GM19193 (cell line): ENCODE measurements around the gene RXRG.

ENCODE experiments used
- POLR2A ChIP-seq: IDR thresholded peaks from 4 replicates; pipeline ENCODE4 v1.6.1; 2011; ENCODE audit not compliant: insufficient read depth, insufficient read length; ENCODE audit errors: extremely low read depth

RXRG gene

DNA sequence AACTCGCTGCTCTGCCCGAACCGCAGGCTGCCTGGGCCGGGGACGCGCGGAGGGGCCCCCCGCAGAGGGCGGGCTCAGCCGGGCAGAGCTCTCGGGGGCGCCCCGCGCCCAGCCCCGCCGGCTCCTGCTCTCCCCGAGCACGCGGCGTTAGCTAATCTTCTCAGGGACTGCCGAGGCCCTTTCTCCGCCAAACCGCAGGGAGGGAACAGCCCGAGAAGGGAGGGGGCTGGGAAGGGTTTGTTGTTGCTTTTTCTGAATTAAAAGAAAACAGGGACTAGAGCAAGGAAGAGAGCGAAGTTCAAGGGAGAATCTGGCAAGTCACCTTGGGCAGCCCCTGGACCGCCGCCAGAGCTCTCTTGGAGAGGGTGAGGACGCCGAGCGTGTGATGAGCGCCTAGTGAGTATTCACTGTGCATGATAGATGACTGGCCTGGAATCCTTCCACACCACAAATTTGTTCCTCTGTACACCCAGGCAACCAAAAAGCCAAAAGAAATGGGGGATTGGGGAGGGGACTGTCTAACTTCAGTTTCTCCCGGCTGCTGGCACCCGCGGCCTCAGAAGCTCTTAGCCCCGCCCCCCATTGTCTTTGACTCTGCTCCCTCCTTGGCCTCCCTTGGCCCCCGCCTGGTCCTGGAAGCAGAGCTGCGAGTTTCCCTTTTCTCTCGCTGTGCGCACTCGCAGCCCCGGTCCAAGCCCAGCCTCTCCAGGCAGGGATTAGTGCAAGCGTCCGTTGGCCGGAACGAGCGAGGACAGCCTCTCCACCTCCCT, 68.7 kb downstream of the RXRG start:
- TF ChIP-seq POLR2A: no peak

GRCh38 chr1:165375623-165376022, 69.3 kb downstream of the RXRG start:
- TF ChIP-seq POLR2A: no peak

DNA sequence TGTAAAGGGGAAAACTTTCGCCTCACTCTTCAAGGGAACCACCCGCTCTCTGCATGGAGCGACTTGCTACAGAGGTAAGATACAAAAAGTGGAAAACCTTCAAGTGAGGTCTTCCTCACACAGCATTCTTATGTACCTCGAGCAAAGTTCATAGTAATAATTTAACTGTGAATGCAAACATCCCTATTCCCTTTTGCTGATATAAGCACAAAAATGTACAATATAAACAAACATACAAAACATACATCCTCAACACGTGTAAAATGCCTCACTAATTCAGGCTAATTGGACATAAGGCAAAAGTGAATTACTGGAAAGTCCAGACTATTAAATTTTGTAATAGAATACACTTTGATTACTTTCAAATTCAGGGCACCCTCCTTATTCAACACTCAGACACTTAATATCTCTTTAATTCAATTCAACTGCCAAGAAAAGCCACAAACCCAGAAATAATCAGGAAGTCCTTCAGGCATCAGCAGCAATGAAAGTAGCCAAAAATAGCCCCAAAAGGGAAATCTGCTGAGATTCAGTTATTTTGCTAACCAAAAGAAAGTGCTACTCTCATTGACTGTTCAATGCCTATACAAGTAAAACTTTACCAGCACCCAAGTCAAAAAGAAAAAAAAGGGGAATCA, 73.2 kb downstream of the RXRG start:
- TF ChIP-seq POLR2A: no peak

- no peak for TF ChIP-seq POLR2A
Measured at GRCh38 chr1:165369255-165369848, 75.6 kb downstream of the RXRG start.

DNA sequence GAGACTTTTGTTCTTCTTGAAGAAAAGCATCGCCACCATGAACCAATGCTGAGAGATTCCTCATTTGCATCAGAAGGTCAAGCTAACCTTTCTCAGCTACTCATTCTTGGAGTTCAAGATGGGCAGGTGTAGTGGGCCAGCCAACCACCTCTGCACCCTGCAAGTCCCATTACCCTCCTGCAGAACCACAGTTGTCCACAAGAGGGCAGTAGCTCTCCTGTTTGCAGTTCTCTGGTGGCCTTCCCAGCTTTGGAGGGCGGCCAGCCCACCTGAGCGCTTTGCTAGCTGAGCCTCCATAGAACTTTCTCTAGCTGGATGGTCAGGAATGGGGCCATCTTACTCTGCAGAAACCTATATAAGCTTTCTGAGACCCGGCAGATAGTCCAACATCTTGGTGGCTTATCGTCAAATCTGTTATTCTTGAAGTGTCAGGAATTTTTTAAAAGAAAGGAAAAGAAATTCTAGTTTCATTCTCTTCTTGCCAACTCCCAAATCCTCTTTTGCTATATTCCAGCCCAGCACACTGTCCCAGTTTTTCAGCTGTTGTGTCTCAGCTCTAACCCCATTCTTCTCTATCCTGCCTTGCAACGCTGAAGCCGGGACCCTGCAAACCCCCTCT, 77.4 kb downstream of the RXRG start:
- TF ChIP-seq POLR2A: no peak

- no peak for TF ChIP-seq POLR2A
Measured at GRCh38 chr1:165365341-165365740, 79.6 kb downstream of the RXRG start.

DNA sequence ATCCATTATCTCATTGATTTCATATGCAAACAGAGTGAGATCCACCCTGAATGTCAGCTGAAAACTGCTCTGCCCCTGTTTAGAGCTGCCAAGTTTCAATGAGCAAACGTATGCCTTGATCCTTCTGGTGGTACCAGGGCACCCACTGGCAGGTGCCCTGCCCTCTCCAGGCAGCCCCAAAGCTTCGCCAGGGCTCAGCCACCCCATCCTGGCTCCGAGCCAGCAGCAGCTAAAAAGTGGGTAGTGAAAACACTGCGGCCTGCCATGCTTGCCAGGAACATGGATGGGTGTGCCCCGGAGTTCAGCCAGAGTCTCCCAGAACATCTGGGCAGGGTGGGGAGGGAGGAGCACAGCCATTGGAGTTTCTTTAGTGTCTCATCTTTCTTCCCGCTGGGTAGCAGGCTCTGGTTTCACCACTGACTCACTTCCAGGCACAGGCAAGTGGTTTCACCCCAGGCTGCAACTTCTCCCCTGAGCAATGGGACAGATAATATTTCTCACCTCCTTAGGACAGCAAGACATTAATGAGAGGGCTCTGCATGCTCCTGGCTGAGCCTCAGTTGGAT, 80.3 kb downstream of the RXRG start:
- TF ChIP-seq POLR2A: no peak

GRCh38 chr1:165356876-165357275, 88.0 kb downstream of the RXRG start:
- TF ChIP-seq POLR2A: no peak

GRCh38 chr1:165355977-165356811, 88.7 kb downstream of the RXRG start, which contains the start of gene LMX1A:
TSS of gene LMX1A (minus strand) at chr1:165356715. CDS start at chr1:165355559, 1,156 bp downstream.
- no peak for TF ChIP-seq POLR2A

DNA sequence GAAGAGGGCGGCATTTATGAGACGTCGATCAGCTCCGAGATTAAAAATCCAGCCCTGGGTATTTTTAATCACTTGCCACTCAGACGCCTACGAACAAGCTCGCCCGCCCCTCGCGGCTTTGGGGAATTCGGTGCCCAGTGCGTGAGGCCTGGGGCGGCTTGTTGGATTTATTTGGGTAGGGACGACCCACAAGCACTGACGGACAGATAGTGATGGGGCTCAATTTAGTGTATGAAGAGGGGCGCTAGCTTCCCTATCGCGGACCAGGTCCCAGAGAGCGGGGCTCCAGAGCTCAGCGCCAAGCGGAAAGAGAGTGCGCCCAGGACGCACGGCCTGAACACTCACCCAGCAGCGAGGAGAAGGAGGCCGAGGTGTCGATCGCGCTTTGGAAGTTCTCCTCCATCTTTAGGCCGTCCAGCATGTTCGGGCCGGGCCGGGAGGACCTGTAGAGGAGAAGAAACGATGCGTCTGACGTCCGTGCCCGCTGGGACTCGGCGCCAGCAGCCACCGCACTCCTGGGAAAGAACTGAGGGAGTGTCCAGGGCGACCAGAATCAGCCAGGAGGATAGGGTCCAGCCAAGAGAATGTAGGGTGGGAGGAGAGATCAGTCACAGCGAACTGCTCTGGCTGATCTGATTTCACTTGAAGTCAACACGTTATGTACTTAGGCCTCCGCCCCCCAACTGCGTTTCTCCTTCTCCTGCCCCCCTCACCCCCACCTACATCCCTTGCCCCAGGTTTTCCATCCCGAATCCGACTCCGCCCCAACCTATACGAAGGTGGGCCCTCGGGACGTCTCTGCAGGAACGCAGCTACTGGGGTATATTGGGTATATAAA, 89.6 kb downstream of the RXRG start:
- no peak for TF ChIP-seq POLR2A

DNA sequence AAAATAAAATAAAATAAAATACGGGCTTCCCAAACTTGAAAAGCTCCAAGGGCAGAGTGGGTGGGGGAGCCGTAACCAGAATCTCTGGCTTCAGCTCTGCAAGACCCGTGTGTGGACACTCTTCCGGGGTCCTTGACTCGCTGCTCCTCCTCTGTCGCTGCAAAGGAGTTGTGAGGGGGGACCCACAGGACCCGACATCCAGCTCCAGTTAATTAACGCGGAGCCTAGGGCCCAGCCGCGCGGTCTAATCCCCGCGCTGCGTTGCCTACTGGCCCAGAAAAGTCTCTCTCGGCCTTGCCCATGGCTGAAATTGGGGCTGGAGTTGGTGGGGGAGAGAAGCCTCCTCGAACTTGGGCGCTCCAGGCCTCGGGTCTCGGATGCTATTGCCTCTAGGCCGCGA, 90.2 kb downstream of the RXRG start:
- no peak for TF ChIP-seq POLR2A

- TF ChIP-seq POLR2A: no peak
Measured at GRCh38 chr1:165353731-165354671, 90.9 kb downstream of the RXRG start.
